ENCODE measurements around the gene SFSWAP. TPM values are rescaled to one million over a fixed set of nuclear protein-coding genes. Genes with fewer than 3 reads are reported as not detected.
"Not testable (repeated sequence)": the region's sequence is repeated elsewhere in the genome, so short reads cannot be mapped to it uniquely, and the experiment has no call there.

SFSWAP gene
- polyA plus RNA-seq, 3 donors = 7.3 to 33.0 (median 10.7) TPM

DNA sequence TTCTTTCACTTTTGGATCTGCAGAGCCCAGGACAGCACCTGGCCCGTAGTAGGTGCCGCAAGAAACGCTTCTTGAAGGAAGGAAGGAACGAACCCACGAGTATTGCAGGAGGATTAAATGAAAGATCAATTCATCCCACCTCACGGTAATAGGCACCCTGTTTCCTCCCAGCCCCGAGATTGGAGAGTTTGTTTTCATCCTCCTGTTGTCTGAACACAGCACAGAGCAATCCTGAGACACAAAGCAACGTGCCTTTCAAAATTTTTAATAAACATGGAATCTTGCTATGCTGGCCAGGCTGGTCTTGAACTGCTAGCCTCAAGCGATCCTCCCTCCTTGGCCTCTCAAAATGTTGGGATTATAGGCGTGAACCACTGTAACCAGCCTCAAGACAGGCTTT, 48.5 kb upstream of the SFSWAP start:
- H3K4me3 Mint-ChIP-seq = peak overlapping the region; percentile 48 to 77

DNA sequence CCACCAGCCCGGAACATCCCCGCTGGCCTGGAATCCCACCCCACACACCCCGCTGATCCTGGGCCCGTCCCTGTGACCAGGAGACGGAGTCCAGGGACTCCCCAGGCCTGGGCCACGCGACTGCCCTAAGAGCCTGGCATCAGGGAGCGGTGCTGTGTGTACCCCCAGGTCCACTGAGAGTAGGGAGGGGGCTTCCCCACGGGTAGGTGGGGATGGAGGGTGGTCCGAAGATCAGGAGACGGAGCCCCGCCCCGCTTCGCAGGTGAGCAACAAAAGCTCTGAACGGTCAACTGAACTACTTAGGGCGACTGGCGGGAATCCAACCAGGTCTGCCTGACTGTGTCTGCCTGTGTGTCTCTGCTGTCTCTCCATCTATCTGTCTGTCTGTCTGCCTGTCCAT, 45.2 kb upstream of the SFSWAP start:
- not testable (repeated sequence) for H3K36me3 Mint-ChIP-seq; H3K27ac ChIP-seq (ENCODE audit: low read depth in 1 of 2, low read length in 2 of 2); H3K79me2 ChIP-seq (ENCODE audit: insufficient read depth, low read length); H3K4me1 Mint-ChIP-seq; H3K27ac Mint-ChIP-seq; H3K9ac ChIP-seq (ENCODE audit: insufficient read depth, low read length, poor library complexity, severe bottlenecking); H3K9me3 ChIP-seq (replicated peaks in 1 of 2; ENCODE audit: control insufficient read depth in 1 of 2, insufficient read depth in 1 of 2, low read length in 2 of 2); H3K4me3 Mint-ChIP-seq; H4K20me1 ChIP-seq (ENCODE audit: insufficient read depth, low read length); DNase-seq; H3K36me3 ChIP-seq (replicated peaks in 1 of 2; ENCODE audit: control insufficient read depth in 1 of 2, insufficient read depth in 2 of 2, low read length in 2 of 2); H3K9me3 Mint-ChIP-seq; H3K4me3 ChIP-seq (replicated peaks in 1 of 3; ENCODE audit: low read depth in 2 of 3, low read length in 3 of 3); H3K27me3 ChIP-seq (ENCODE audit: control insufficient read depth in 2 of 2, insufficient read depth in 2 of 2, low read length in 2 of 2); H2AFZ ChIP-seq (ENCODE audit: insufficient read depth, low read depth, low read length, poor library complexity, severe bottlenecking); H3K4me2 ChIP-seq (replicated peaks; ENCODE audit: extremely low read depth, low read length, poor library complexity, severe bottlenecking)
- intact Hi-C loops (cut with micrococcal nuclease) = loop anchor here in 1 of 2 donors (5.0 kb wide), 1 partner anchor 368 kb away; no protein-coding TSS in a partner anchor
- 97% methylated on average over 7 of the region's 17 CpGs for WGBS (ENCODE audit: insufficient coverage)
- H3K27me3 Mint-ChIP-seq (ENCODE audit: low read depth in 3 of 3) = peaks cover 10 to 15% (median 15%) of the 10 kb centered on the region in 3 donors
- H3K4me1 ChIP-seq (ENCODE audit: control insufficient read depth in 1 of 2, insufficient read depth in 2 of 2, low read length in 2 of 2) = peaks cover 7 to 11% of the 10 kb centered on the region in 2 donors

More for the DNA sequence above, 48.5 kb upstream of the SFSWAP start:
- H2AFZ ChIP-seq (ENCODE audit: insufficient read depth, low read depth, low read length, poor library complexity, severe bottlenecking); H3K9me3 Mint-ChIP-seq; H3K9ac ChIP-seq (ENCODE audit: insufficient read depth, low read length, poor library complexity, severe bottlenecking); H3K4me3 ChIP-seq (replicated peaks in 1 of 3; ENCODE audit: low read depth in 2 of 3, low read length in 3 of 3); H3K9me3 ChIP-seq (replicated peaks in 1 of 2; ENCODE audit: control insufficient read depth in 1 of 2, insufficient read depth in 1 of 2, low read length in 2 of 2); H4K20me1 ChIP-seq (ENCODE audit: insufficient read depth, low read length); H3K36me3 Mint-ChIP-seq; H3K79me2 ChIP-seq (ENCODE audit: insufficient read depth, low read length); H3K4me1 Mint-ChIP-seq; H3K27ac Mint-ChIP-seq; H3K4me1 ChIP-seq (ENCODE audit: control insufficient read depth in 1 of 2, insufficient read depth in 2 of 2, low read length in 2 of 2); H3K27ac ChIP-seq (ENCODE audit: low read depth in 1 of 2, low read length in 2 of 2); H3K36me3 ChIP-seq (replicated peaks in 1 of 2; ENCODE audit: control insufficient read depth in 1 of 2, insufficient read depth in 2 of 2, low read length in 2 of 2); H3K4me2 ChIP-seq (replicated peaks; ENCODE audit: extremely low read depth, low read length, poor library complexity, severe bottlenecking); intact Hi-C loops (cut with micrococcal nuclease); DNase-seq: not testable (repeated sequence)
- WGBS (ENCODE audit: insufficient coverage) = 12% methylated on average over 3 of the region's 10 CpGs
- peaks cover 9 to 24% (median 18%) of the 10 kb centered on the region in 3 donors for H3K27me3 Mint-ChIP-seq (ENCODE audit: low read depth in 3 of 3)
- H3K27me3 ChIP-seq (ENCODE audit: control insufficient read depth in 2 of 2, insufficient read depth in 2 of 2, low read length in 2 of 2) = peaks cover 4 to 14% of the 10 kb centered on the region in 2 donors

DNA sequence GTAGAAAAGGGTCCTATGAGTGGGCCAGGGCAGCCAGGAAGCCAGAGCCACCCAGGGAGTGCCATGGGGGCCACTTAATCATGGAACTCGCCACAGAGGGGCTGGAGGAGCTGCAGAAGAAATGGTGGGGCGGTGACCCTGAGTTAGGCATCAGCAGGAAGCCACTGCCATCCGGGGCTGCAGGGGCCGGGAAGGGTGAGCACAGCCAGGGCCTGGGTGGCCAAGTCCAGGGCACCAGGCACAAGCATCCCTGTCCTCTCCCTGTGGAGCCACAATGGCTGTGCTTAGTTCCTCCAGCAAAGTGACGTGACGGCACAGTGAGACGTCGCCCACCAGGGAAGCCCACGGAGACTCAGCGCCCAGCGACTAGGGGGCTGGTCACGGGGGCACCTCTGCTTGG, 44.4 kb upstream of the SFSWAP start:
- not testable (repeated sequence) for H3K27me3 ChIP-seq (ENCODE audit: control insufficient read depth in 2 of 2, insufficient read depth in 2 of 2, low read length in 2 of 2); H3K4me3 ChIP-seq (replicated peaks in 1 of 3; ENCODE audit: low read depth in 2 of 3, low read length in 3 of 3); H2AFZ ChIP-seq (ENCODE audit: insufficient read depth, low read depth, low read length, poor library complexity, severe bottlenecking); H3K4me3 Mint-ChIP-seq; H3K36me3 ChIP-seq (replicated peaks in 1 of 2; ENCODE audit: control insufficient read depth in 1 of 2, insufficient read depth in 2 of 2, low read length in 2 of 2); H3K9ac ChIP-seq (ENCODE audit: insufficient read depth, low read length, poor library complexity, severe bottlenecking); H3K36me3 Mint-ChIP-seq; DNase-seq; H3K9me3 Mint-ChIP-seq; H3K4me1 Mint-ChIP-seq; H3K4me2 ChIP-seq (replicated peaks; ENCODE audit: extremely low read depth, low read length, poor library complexity, severe bottlenecking); H4K20me1 ChIP-seq (ENCODE audit: insufficient read depth, low read length); H3K27ac ChIP-seq (ENCODE audit: low read depth in 1 of 2, low read length in 2 of 2); H3K9me3 ChIP-seq (replicated peaks in 1 of 2; ENCODE audit: control insufficient read depth in 1 of 2, insufficient read depth in 1 of 2, low read length in 2 of 2); H3K79me2 ChIP-seq (ENCODE audit: insufficient read depth, low read length)
- intact Hi-C loops (cut with micrococcal nuclease) = loop anchor here in 1 of 2 donors (5.0 kb wide), 1 partner anchor 369 kb away; no protein-coding TSS in a partner anchor
- 86% methylated on average over 3 of the region's 12 CpGs for WGBS (ENCODE audit: insufficient coverage)
- Mint-ChIP-seq H3K27me3 (ENCODE audit: low read depth in 3 of 3) (peaks cover 10 to 15% (median 15%) of the 10 kb centered on the region in 3 donors), H3K27ac (peak overlapping the region in 2 of 7 donors; percentile 54 to 83)
- peaks cover 7 to 11% of the 10 kb centered on the region in 2 donors for H3K4me1 ChIP-seq (ENCODE audit: control insufficient read depth in 1 of 2, insufficient read depth in 2 of 2, low read length in 2 of 2)

DNA sequence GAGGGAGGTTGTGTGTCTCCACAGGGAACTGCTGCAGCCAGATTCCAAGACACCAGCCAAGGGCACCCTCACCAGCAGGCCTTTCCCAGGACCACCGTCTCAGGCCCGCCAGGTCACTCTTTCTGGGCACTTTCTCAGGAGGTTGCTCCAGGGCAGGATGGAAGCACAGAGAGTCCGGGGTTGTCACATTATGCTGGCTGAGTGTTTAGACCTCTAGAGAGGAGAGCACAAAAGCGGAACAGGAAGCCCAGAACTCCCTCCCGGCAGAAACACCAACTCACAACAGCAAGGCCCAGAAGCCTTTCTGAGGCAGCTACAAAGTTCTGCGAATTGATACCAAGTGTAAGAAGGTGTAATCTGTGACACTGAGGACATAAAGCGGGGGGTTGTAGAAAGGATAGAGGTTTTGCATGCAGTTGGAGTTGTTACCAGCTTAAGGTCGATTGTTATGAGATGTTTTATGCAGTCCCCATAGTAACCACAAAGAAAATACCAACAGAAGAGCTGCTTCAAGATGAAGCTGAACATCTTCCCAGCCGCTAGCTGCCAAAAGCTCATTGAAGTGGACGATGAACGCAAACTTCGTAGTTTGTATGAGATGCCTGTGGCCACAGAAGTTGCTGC, 43.8 kb upstream of the SFSWAP start:
- H3K9me3 ChIP-seq (replicated peaks in 1 of 2; ENCODE audit: control insufficient read depth in 1 of 2, insufficient read depth in 1 of 2, low read length in 2 of 2); H3K27me3 ChIP-seq (ENCODE audit: control insufficient read depth in 2 of 2, insufficient read depth in 2 of 2, low read length in 2 of 2); H4K20me1 ChIP-seq (ENCODE audit: insufficient read depth, low read length); H3K9me3 Mint-ChIP-seq; H3K4me2 ChIP-seq (replicated peaks; ENCODE audit: extremely low read depth, low read length, poor library complexity, severe bottlenecking); H3K36me3 Mint-ChIP-seq; H3K4me3 ChIP-seq (replicated peaks in 1 of 3; ENCODE audit: low read depth in 2 of 3, low read length in 3 of 3); H3K79me2 ChIP-seq (ENCODE audit: insufficient read depth, low read length); H3K4me1 Mint-ChIP-seq; H3K36me3 ChIP-seq (replicated peaks in 1 of 2; ENCODE audit: control insufficient read depth in 1 of 2, insufficient read depth in 2 of 2, low read length in 2 of 2): not testable (repeated sequence)
- H2AFZ ChIP-seq (ENCODE audit: insufficient read depth, low read depth, low read length, poor library complexity, severe bottlenecking) = peak overlapping the region; percentile 64
- peaks cover 7 to 11% of the 10 kb centered on the region in 2 donors for H3K4me1 ChIP-seq (ENCODE audit: control insufficient read depth in 1 of 2, insufficient read depth in 2 of 2, low read length in 2 of 2)
- WGBS (ENCODE audit: insufficient coverage) = 82% methylated on average over 2 of the region's 12 CpGs
- H3K27ac Mint-ChIP-seq = peak overlapping the region; percentile 82 to 95 (median 91)
- peak overlapping the region; percentile 16 to 71 for H3K27ac ChIP-seq (ENCODE audit: low read depth in 1 of 2, low read length in 2 of 2)
- intact Hi-C loops (cut with micrococcal nuclease) = loop anchor here in 1 of 2 donors (5.0 kb wide), 1 partner anchor 370 kb away; no protein-coding TSS in a partner anchor
- DNase-seq = peak; percentile 44 to 64 (median 45)
- H3K9ac ChIP-seq (ENCODE audit: insufficient read depth, low read length, poor library complexity, severe bottlenecking) = peak overlapping the region; percentile 4
- H3K27me3 Mint-ChIP-seq (ENCODE audit: low read depth in 3 of 3) = peaks cover 9 to 15% (median 14%) of the 10 kb centered on the region in 3 donors
- H3K4me3 Mint-ChIP-seq = peak overlapping the region; percentile 42 to 59

Data from CD14-positive monocyte (primary cell).